ENCODE measurements around the gene DEPP1. TPM values are rescaled to one million over a fixed set of nuclear protein-coding genes. Genes with fewer than 3 reads are reported as not detected.

Gene DEPP1
- total and polyA plus RNA-seq, 2 of the 13 experiments (the other 11 are each of a cell fraction or from before 2014, with no cell fraction given), result 14.8 to 270 TPM

GRCh38 chr10:44975431-44976331 lies 2.9 kb downstream of the DEPP1 start (continued):
- TF ChIP-seq, protein P1, sequence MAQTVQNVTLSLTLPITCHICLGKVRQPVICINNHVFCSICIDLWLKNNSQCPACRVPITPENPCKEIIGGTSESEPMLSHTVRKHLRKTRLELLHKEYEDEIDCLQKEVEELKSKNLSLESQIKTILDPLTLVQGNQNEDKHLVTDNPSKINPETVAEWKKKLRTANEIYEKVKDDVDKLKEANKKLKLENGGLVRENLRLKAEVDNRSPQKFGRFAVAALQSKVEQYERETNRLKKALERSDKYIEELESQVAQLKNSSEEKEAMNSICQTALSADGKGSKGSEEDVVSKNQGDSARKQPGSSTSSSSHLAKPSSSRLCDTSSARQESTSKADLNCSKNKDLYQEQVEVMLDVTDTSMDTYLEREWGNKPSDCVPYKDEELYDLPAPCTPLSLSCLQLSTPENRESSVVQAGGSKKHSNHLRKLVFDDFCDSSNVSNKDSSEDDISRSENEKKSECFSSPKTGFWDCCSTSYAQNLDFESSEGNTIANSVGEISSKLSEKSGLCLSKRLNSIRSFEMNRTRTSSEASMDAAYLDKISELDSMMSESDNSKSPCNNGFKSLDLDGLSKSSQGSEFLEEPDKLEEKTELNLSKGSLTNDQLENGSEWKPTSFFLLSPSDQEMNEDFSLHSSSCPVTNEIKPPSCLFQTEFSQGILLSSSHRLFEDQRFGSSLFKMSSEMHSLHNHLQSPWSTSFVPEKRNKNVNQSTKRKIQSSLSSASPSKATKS (CRISPR knock-in tag; IDR thresholded peaks at IDR 0.05), result peak; percentile 94; the same call in 1 of the 2 replicates
- TF ChIP-seq SATB2 (CRISPR knock-in tag; IDR thresholded peaks at IDR 0.05) (no peak), ZNF121 (CRISPR knock-in tag; IDR thresholded peaks at IDR 0.05) (peak; percentile 76; the same call in 1 of the 2 replicates), HDAC1 (CRISPR knock-in tag; IDR thresholded peaks at IDR 0.05) (0 out of 2 replicates have a peak, but pooled peaks have one; percentile 12), ZNF687 (CRISPR knock-in tag; IDR thresholded peaks at IDR 0.05) (peak; percentile 48; the same call in 1 of the 2 replicates), ZNF136 (CRISPR knock-in tag; IDR thresholded peaks at IDR 0.05; ENCODE audit: low read depth) (peak; percentile 70; the same call in 1 of the 2 replicates), TEAD3 (CRISPR knock-in tag; optimal IDR thresholded peaks at IDR 0.05; ENCODE audit: borderline replicate concordance) (no peak), IKZF4 (CRISPR knock-in tag; IDR thresholded peaks at IDR 0.05; ENCODE audit: borderline replicate concordance, low read depth, not compliant biosample characterization) (peak; percentile 48), FOXA3 (CRISPR knock-in tag; IDR thresholded peaks at IDR 0.05) (peak; percentile 50; the same call in 1 of the 2 replicates), PAF1 (CRISPR knock-in tag; IDR thresholded peaks at IDR 0.05) (peak; percentile 100), ZNF761 (CRISPR knock-in tag; conservative IDR thresholded peaks at IDR 0.05) (no peak; the same call in 1 of the 2 replicates), ZEB1 (IDR thresholded peaks at IDR 0.05; ENCODE audit: insufficient replicate concordance, low read depth) (peak; percentile 45), ZNF891 (CRISPR knock-in tag; IDR thresholded peaks at IDR 0.05) (no peak), ZFX (CRISPR knock-in tag; IDR thresholded peaks at IDR 0.05; ENCODE audit: low read depth) (peak; percentile 21; the same call in 1 of the 2 replicates), ZBTB46 (CRISPR knock-in tag; IDR thresholded peaks at IDR 0.05; ENCODE audit: borderline replicate concordance) (no peak; the same call in 1 of the 2 replicates)
- TF ChIP-seq, protein P2, sequence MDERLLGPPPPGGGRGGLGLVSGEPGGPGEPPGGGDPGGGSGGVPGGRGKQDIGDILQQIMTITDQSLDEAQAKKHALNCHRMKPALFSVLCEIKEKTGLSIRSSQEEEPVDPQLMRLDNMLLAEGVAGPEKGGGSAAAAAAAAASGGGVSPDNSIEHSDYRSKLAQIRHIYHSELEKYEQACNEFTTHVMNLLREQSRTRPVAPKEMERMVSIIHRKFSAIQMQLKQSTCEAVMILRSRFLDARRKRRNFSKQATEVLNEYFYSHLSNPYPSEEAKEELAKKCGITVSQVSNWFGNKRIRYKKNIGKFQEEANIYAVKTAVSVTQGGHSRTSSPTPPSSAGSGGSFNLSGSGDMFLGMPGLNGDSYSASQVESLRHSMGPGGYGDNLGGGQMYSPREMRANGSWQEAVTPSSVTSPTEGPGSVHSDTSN (CRISPR knock-in tag; IDR thresholded peaks at IDR 0.05), result 0 out of 2 replicates have a peak, but pooled peaks have one; percentile 10
